ENCODE data around the gene SLC26A6.
A peak's percentile ranks its signal among the peaks of the same experiment; 100 is the strongest.

The SLC26A6 gene

GRCh38 chr3:48631516-48632448 lies 3.5 kb downstream of the SLC26A6 start:
- no peak for DNase-seq (ENCODE audit: low read depth)

GRCh38 chr3:48630833-48631232 lies 4.4 kb downstream of the SLC26A6 start:
- no peak for DNase-seq (ENCODE audit: low read depth)

- DNase-seq (ENCODE audit: low read depth) = no peak
Measured at GRCh38 chr3:48630407-48630806, 4.9 kb downstream of the SLC26A6 start.

DNA sequence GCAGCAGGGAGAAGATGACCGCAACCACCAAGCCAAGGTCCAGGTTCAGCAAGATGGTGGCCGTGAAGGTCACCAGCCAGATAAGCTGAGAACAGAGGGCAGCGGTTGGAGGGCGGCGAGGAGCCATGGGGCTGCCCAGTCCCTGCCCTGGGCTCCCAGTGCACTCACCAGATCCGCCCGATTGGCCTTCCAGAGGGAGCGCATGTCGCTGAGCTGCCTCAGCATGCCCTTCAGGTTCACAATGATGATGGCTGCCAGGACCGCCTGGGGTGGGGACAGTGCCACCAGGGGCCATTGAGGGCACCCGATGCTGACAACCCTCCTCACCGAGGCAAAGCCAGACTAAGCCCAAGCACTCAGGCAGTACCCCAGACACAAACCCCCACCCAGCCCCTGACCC lies 5.4 kb downstream of the SLC26A6 start:
- DNase-seq (ENCODE audit: low read depth) = no peak

DNA sequence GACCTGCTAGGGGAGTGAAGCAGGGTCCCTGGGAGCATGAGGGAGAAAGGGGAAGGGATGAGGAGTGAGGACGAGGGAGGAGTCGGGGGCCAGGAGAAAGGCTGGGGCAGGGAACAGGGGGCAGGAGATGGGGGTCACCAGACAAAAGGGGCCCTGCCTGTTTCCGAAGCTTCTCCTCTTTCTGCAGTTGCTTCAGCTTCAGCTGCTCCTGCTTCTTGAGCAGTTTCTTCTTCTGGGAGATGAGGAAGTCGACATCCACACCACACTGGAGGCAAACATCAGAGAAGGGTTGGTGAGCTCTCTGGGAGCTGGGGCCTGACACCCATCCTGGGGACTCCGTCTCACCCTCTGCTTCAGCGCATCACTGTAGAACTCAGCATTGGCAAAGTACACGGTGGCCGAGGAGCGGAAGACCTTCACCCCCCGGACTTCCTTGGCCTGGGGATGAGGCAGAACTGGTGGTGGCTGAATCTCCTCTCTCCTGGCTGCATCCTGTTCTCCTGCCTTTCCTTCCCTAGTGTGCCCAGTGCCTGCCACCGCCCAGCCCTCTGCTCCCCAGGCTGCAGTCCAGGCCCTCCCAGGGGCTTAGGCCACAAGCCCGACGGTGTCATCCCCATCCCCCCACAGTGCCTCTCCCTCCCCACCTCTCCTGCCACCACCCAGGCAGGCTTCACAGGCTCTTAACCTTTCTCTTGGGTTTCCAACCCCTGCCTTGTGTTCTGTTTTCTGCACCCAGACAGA lies 6.8 kb downstream of the SLC26A6 start:
- DNase-seq (ENCODE audit: low read depth) = no peak

DNA sequence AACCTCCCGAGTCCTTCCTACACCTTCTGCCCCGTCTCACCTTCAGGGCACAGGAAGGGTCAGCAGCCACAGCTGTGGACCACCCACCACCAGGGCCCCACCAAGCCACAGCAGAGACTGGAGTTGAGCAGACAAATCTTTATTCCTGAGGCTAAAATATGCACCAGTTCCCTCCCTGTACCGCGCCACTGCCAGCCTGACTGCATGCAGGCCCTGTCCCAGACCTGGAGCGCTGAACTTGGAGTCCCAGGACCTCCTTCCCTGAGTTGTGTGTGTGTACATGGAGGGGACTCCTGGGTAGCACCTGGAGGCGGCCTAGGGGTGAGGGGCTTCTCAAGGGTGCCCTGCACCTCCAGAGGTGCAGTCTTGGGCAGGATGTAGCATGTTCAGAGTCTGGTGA lies 9.7 kb downstream of the SLC26A6 start:
- no peak for DNase-seq (ENCODE audit: low read depth)

- no peak for DNase-seq (ENCODE audit: low read depth)
Measured at GRCh38 chr3:48624767-48625166, 10.5 kb downstream of the SLC26A6 start.

DNA sequence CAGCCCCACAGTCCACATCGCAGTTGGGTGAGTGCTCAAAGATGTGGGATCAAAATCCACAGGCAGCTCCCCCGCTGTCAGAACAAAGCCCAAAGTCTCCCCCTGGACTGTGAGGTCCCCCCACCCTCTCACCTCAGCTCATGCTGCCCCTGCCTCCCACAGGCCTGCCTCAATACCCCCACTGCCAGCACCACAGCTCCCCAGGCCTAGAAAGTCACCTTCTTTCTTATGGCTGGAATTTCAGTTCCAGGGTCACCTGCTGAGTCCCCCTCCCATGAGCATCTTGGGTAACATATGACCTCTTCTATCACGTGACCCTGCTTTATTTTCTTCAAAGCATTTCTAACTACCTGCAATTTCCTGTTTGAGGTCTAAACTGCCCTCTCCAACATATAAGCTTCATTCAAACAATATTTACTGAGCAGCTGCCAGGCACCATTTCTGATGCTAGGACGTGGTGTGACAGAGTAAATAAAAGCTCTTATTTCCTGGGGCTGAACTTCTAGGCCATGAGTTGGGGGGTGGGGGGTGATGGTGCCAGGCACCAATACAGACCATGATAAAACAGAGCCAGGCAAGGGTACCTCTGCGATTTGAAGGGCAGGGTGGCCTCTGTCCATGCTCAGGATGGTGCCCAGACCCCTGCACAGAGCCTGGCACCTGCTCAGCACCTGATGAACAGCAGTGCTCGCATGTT lies 11.3 kb downstream of the SLC26A6 start:
- DNase-seq (ENCODE audit: low read depth) = no peak

GRCh38 chr3:48621461-48621869 lies 13.8 kb downstream of the SLC26A6 start, which contains the start of gene TMEM89:
Gene TMEM89 (minus strand): TSS chr3:48621769. CDS start chr3:48621756, 13 bp downstream.
- no peak for DNase-seq (ENCODE audit: low read depth)

DNA sequence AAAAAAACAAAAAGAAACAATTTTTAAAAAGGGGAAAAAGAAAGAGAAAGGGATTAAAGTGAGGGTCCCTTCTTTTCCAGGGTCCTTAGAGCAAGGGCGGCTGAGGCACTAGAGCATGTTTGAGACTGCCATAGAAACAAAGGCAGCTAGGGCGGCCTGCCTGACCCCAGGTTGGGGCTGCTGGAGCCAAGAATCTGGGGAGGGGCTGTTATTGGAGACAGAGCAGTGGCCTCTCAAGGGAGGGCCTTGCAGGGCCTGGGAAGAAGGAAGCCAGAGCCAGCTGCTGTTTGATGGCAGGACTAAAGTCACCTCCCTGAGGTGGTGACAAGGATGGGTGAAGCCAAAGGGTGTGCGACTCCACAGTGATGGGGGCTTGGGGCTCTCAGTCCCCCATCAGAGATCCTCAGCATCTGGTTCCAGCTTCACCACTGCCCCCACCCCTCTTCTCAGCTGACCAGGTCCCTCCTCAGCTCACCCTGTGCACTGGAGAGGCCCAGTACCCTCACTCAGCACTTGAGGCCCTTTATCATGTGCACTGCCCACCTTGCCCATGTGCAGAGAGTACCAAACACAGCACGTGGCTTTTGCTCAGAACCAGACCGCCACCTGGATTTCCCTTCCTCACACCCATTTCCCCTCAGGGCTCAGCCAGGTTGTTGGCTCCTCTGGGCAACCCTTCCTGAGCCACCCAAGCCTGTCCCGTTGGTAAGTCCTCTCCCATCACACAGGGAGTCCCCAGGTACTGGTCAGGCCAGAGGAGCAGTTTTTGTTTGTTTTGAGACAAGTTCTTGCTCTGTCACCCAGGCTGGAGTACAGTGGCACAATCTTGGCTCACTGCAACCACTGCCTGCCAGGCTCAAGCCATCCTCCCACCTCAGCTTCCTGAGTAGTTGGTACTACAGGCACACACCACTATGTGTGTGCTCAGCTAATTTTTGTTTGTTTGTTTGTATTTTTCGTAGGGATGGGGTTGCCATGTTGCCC lies 15.4 kb downstream of the SLC26A6 start:
- no peak for DNase-seq (ENCODE audit: low read depth)

DNA sequence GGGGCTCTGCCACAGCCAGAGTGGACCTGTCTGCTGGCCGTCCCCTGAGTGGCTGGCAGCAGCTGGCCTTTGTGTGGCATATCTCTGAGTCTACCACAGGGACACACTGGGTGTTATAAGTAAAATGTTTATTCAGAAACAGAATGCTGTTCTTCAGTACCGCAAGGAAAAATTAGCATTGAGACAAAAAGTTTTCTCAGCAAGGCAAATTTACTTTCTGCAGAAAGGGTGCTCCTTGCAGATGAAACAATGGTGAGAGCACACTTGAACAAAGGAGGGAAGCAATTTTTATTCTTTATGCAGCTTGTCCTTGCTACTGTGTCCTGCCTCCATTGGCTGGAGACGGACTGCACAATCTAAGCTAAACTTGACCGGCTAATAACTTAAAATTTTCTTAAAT lies 17.7 kb downstream of the SLC26A6 start:
- no peak for DNase-seq (ENCODE audit: low read depth)

DNA sequence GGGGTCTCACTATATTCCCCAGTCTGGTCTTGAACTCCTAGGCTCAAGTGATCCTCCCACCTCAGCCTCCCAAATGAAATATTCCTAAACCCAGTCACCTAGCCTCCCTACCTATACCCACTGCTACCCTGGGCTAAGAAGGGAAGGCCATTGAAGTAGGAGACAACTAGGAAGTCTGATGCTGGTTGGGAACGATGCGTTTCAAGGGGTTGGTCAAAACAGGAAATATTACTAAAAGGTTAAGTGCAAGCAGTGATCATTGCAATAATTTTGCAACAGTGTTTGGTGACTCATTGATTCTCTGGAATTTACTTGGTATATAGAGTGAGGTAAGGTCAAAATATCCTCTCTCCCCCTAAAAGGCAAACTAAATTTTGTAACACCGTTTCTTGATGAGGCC lies 21.2 kb downstream of the SLC26A6 start:
- no peak for DNase-seq (ENCODE audit: low read depth)

GRCh38 chr3:48612309-48612708 lies 23.0 kb downstream of the SLC26A6 start:
- no peak for DNase-seq (ENCODE audit: low read depth)

- DNase-seq (ENCODE audit: low read depth) = peak; percentile 86
Measured at GRCh38 chr3:48609088-48610005, 25.9 kb downstream of the SLC26A6 start, which contains the start of gene UQCRC1. Gene UQCRC1 (minus strand): TSS chr3:48609646. CDS start chr3:48609620, 26 bp downstream.

DNA sequence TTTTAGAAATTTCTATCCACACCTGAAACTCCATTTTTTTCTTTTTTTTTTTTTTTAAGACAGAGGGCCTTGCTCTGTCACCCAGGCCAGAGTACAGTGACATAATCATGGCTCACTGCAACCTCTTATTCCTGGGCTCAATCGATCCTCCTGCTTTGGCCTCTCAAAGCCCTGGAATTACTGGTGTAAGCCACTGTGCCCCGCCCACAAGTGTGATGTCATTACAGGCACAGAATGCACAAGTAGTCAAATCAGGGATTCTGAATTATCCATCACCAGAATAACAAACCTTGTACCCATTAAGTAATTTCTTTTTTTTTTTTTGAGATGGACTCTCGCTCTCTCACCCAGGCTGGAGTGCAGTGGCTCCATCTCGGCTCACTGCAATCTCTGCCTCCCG lies 27.7 kb downstream of the SLC26A6 start:
- no peak for DNase-seq (ENCODE audit: low read depth)

DNA sequence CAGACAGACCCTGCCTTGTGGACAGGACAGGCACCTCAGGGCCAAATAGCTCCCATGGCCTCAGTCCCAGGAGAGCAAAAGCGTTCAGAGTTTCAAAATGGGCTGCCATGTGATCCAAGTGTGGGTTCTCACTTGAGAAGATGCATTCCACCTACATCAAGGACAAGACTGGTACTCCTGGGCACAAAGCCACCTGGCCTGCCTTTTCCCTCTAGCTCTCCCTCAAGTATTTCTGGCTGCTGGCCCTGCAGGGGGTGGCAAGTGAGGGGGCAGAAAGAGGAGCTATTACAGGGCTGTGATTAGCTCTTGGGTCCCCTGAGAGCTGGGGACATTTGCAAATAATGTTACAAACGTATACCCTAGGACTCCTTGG lies 33.7 kb downstream of the SLC26A6 start:
- DNase-seq (ENCODE audit: low read depth) = no peak

DNA sequence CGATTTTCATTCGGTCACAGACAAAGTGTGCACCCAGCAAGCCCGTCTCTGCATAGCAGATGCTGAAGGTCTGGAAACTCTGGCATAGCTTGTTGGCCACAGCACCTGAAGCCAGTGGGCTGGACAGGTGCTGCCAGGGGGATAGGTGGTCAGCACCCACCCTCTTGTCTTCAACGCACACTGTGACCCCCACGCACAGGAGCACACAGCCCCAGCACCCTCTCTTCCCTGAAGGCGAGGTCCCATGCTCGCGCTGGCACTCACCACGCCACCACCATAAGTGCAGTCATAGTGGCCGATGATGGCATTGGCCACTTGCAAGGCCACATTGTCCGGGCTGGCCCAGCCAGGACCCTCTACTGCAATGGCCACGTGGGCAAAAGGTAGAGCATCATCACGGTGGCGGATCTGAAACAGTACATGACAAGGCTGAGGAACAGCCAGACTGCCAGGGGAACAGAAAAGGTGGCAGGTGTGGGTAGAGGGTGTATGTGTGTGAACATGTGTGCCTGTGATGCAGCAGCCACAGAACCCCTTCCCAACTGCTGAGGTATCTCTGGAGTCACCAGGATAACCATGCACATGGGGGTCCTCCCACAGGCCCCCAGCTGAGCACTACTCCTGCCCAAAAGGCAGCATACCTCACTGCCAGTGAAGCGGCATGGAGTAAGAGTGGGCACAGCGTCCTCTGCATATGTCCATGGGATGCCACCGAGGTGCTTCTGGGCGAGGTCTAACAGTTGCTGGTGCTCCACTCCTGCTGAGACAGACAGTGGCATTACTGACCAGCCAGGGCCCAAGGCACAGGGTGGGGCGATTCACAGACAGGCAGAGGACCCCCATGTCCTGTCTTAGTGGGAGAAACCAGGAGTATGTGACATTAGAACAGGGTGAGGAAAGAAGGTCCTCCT lies 34.3 kb downstream of the SLC26A6 start:
- no peak for DNase-seq (ENCODE audit: low read depth)

DNA sequence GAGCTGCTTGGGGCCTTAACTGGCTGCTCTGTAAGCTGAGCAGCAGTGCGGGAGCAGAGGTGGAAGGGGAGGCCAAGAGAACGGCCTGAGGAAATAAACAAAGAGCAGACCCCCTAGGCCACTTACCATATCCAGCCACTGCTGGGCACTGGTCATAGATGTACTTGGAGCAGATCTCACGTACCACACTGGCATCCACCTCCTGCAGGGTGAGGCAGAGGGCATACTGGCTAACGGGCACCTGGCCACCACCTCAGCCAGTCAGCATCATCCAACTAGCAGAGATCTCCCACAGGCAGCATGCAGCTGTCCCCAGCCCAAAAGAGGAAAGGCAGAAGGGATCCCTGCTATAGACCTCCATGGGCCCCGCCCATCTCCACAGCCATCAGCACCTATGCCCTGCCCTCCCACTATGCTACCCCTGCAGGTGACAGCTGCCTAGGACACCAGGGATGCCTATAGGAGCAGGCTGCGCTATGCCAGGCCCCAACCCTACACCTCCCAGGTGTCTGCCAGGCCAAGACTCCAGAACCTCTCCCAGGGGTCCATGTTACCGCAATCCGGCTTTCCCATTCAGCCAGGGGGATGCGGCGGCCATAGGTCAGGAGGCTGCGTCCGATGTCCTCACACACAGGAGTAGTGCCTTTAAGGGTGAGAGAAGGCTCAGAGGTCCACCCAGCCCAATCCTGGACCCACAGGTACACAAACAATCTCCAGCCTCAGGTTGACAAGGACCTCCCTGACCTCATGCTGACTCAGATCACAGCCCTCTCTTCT lies 35.6 kb downstream of the SLC26A6 start:
- no peak for DNase-seq (ENCODE audit: low read depth)
